Testis (tissue), 3 donors: ENCODE measurements around the gene ATMIN. TPM values are rescaled to one million over a fixed set of nuclear protein-coding genes. Genes with fewer than 3 reads are reported as not detected.

Experiments
- DNase-seq: peaks from one replicate; pipeline ENCODE4 v3.0.0-alpha.2; 2019
- H3K27ac ChIP-seq, 2 donors: fragments of 200-600 bp; sonication (generic); one replicate each; pipeline ENCODE4 v1.5.1; 2019
- H3K27me3 ChIP-seq: fragments of 200-600 bp; sonication (generic); one replicate; pipeline ENCODE4 v1.5.1; 2019
- H3K36me3 ChIP-seq: fragments of 200-600 bp; sonication (generic); one replicate; pipeline ENCODE4 v1.5.1; 2017; ENCODE audit warnings: low read depth; ENCODE audit errors: missing control alignments
- H3K4me1 ChIP-seq: fragments of 200-600 bp; sonication (generic); one replicate; pipeline ENCODE4 v1.5.1; 2019
- H3K4me3 ChIP-seq, 2 donors: fragments of 200-600 bp; sonication (generic); one replicate each; pipeline ENCODE4 v1.5.1; 2017 to 2019
- H3K9me3 ChIP-seq: fragments of 200-600 bp; sonication (generic); one replicate; pipeline ENCODE4 v1.5.1; 2017
- CTCF ChIP-seq, 3 experiments: fragments of 450-650 bp in 2 of 3; fragments of 200-600 bp in 1 of 3; sonication (generic) in 1 of 3; IDR thresholded peaks; one replicate each; pipeline ENCODE4 v1.5.1; 2016 to 2019; ENCODE audit warnings: antibody characterized with exemption in 3 of 3, mild to moderate bottlenecking in 2 of 3, moderate library complexity in 1 of 3
- POLR2A ChIP-seq: fragments of 450-650 bp; IDR thresholded peaks from one replicate; pipeline ENCODE4 v1.6.1; 2017; ENCODE audit warnings: antibody characterized with exemption, mild to moderate bottlenecking, moderate library complexity
- WGBS, 2 donors: methylation state at CpG; one replicate each; pipeline ENCODE4 v1.1.5; 2018; 5-methylcytosine and 5-hydroxymethylcytosine counted together
- intact Hi-C: fragments of 100-400 bp; cut with DNase I; formaldehyde crosslinking; loops from one replicate; pipeline ENCODE4 v1.15.1; 2023; ENCODE audit warnings: low total_unique reads
- polyA plus RNA-seq: library from polyadenylated mRNA; stranded (reverse); fragments of 350-450 nt; fragmentation: Illumina TruSeq; extraction: RNeasy Lipid Tissue Mini Kit (QIAGEN cat#74804); gene quantifications from one replicate; pipeline ENCODE4 v1.2.3, GENCODE V29; 2014; ENCODE audit warnings: low read depth, low replicate concordance; ENCODE audit not compliant: insufficient read depth
- total RNA-seq, 2 donors: library from RNA; depleted of rRNA; stranded (reverse); fragments of >200 nt; gene quantifications; one replicate each; pipeline ENCODE4 v1.2.3, GENCODE V29; 2016

Gene ATMIN
- total and polyA plus RNA-seq, 3 donors from 2014 or later: 53.6 to 97.3 (median 65.2) TPM

- Histone ChIP-seq H3K9me3 (no peaks in the 10 kb centered on the region), H3K4me1 (no peaks in the 10 kb centered on the region), H3K27ac (no peak overlapping the region), H3K4me3 (no peak overlapping the region), H3K36me3 (no peaks in the 10 kb centered on the region), H3K27me3 (no peaks in the 10 kb centered on the region)
- no peak for TF ChIP-seq POLR2A
- TF ChIP-seq CTCF (IDR thresholded peaks at IDR 0.05): no peak
- WGBS, 2 donors: 92 to 93% methylated on average over 2 to 4 of the region's 4 CpGs
- intact Hi-C loops: no loop called here
- no peak for DNase-seq
These were observed 33.4 kb downstream of the ATMIN start for GRCh38 chr16:81069063-81069462.

- Histone ChIP-seq H3K9me3 (no peaks in the 10 kb centered on the region), H3K36me3 (no peaks in the 10 kb centered on the region), H3K27ac (no peak overlapping the region), H3K4me1 (no peaks in the 10 kb centered on the region), H3K27me3 (no peaks in the 10 kb centered on the region), H3K4me3 (no peak overlapping the region)
- no peak for TF ChIP-seq POLR2A
- TF ChIP-seq CTCF (IDR thresholded peaks at IDR 0.05): no peak
- intact Hi-C loops: no loop called here
- DNase-seq: no peak
- WGBS, 2 donors: 80 to 94% methylated on average over 7 to 8 of the region's 8 CpGs
These were observed 35.3 kb downstream of the ATMIN start for GRCh38 chr16:81070979-81071378.

GRCh38 chr16:81071805-81072204 is 36.2 kb downstream of the ATMIN start:
- intact Hi-C loops: no loop called here
- Histone ChIP-seq H3K4me3 (no peak overlapping the region), H3K9me3 (no peaks in the 10 kb centered on the region), H3K36me3 (no peaks in the 10 kb centered on the region), H3K4me1 (no peaks in the 10 kb centered on the region), H3K27me3 (no peaks in the 10 kb centered on the region), H3K27ac (no peak overlapping the region)
- TF ChIP-seq CTCF (IDR thresholded peaks at IDR 0.05): no peak
- TF ChIP-seq POLR2A: no peak
- 91 to 93% methylated on average over 4 of the region's 4 CpGs for WGBS, 2 donors
- DNase-seq: no peak

GRCh38 chr16:81073560-81074330 is 38.1 kb downstream of the ATMIN start:
- Histone ChIP-seq H3K27me3 (no peaks in the 10 kb centered on the region), H3K9me3 (no peaks in the 10 kb centered on the region), H3K36me3 (no peaks in the 10 kb centered on the region), H3K4me3 (no peak overlapping the region), H3K27ac (no peak overlapping the region), H3K4me1 (peaks cover 4% of the 10 kb centered on the region)
- no peak for TF ChIP-seq CTCF (IDR thresholded peaks at IDR 0.05)
- TF ChIP-seq POLR2A: no peak
- WGBS, 2 donors: 73% methylated on average over 5 of the region's 5 CpGs
- no peak for DNase-seq
- intact Hi-C loops: no loop called here

GRCh38 chr16:81076566-81077075 is 41.0 kb downstream of the ATMIN start:
- H3K4me3 ChIP-seq: peak overlapping the region; percentile 78 to 85
- TF ChIP-seq POLR2A (no peak), CTCF (IDR thresholded peaks at IDR 0.05) (no peak)
- no peaks in the 10 kb centered on the region for H3K36me3 ChIP-seq
- DNase-seq: peak; percentile 94
- no peaks in the 10 kb centered on the region for H3K9me3 ChIP-seq
- intact Hi-C loops: no loop called here
- 1 to 2% methylated on average over 25 to 27 of the region's 27 CpGs for WGBS, 2 donors
- H3K27me3 ChIP-seq: no peaks in the 10 kb centered on the region
- peaks cover 4% of the 10 kb centered on the region for H3K4me1 ChIP-seq
- peak overlapping the region; percentile 87 to 97 for H3K27ac ChIP-seq
